ENCODE measurements around the gene PAM16.

PAM16 gene

GRCh38 chr16:4383591-4384444 lies 32.7 kb upstream of the PAM16 start:
- no peak for DNase-seq

GRCh38 chr16:4382795-4383357 lies 31.8 kb upstream of the PAM16 start:
- DNase-seq = no peak

- no peak for DNase-seq
Observed at GRCh38 chr16:4381935-4382794, 31.0 kb upstream of the PAM16 start.

- DNase-seq = no peak
Observed at GRCh38 chr16:4381072-4381934, 30.2 kb upstream of the PAM16 start.

GRCh38 chr16:4380119-4381063 lies 29.3 kb upstream of the PAM16 start:
- DNase-seq = no peak

GRCh38 chr16:4378999-4379690 lies 28.0 kb upstream of the PAM16 start:
- DNase-seq = no peak

GRCh38 chr16:4378161-4378666 lies 27.1 kb upstream of the PAM16 start:
- no peak for DNase-seq

- no peak for DNase-seq
Observed at GRCh38 chr16:4377573-4378154, 26.5 kb upstream of the PAM16 start.

- no peak for DNase-seq
Observed at GRCh38 chr16:4376893-4377572, 25.9 kb upstream of the PAM16 start.

GRCh38 chr16:4376126-4376892 lies 25.2 kb upstream of the PAM16 start:
- DNase-seq = no peak

GRCh38 chr16:4375717-4376116 lies 24.6 kb upstream of the PAM16 start:
- no peak for DNase-seq

GRCh38 chr16:4373909-4374742 lies 23.0 kb upstream of the PAM16 start:
- DNase-seq = no peak

GRCh38 chr16:4373356-4373908 lies 22.3 kb upstream of the PAM16 start:
- DNase-seq = no peak

GRCh38 chr16:4372578-4373355 lies 21.6 kb upstream of the PAM16 start:
- DNase-seq = no peak

- DNase-seq = no peak
Observed at GRCh38 chr16:4372001-4372577, 21.0 kb upstream of the PAM16 start.

- peak; percentile 70 to 72 for DNase-seq
Observed at GRCh38 chr16:4371357-4372000, 20.4 kb upstream of the PAM16 start, which contains the start of gene VASN. VASN (plus strand) TSS chr16:4371848; CDS start chr16:4380878, 9,030 bp downstream.
